Large intestine (tissue), 3 donors: ENCODE data around the gene ME1. TPM values are rescaled to one million over a fixed set of nuclear protein-coding genes. Genes with fewer than 3 reads are reported as not detected.

Source experiments
- DNase-seq, 2 donors: peaks; one replicate each; pipeline versions ENCODE4 v3.0.0 to v3.0.0-alpha.2; 2013
- H3K27ac ChIP-seq: one replicate; pipeline ENCODE4 v1.5.1; 2013; ENCODE audit warnings: low read length
- H3K27me3 ChIP-seq: 2 replicates; pipeline ENCODE4 v1.6.1; 2013; ENCODE audit warnings: low read length; ENCODE audit not compliant: control insufficient read depth, insufficient read depth
- H3K36me3 ChIP-seq: 2 replicates; pipeline ENCODE4 v1.6.1; 2013; ENCODE audit warnings: low read length; ENCODE audit not compliant: control insufficient read depth, insufficient read depth
- H3K4me1 ChIP-seq: one replicate; pipeline ENCODE4 v1.6.1; 2013; ENCODE audit warnings: low read length; ENCODE audit not compliant: control insufficient read depth, insufficient read depth
- H3K4me3 ChIP-seq: one replicate; pipeline ENCODE4 v1.5.1; 2013; ENCODE audit warnings: low read length
- H3K9me3 ChIP-seq: one replicate; pipeline ENCODE4 v1.6.1; 2013; ENCODE audit warnings: mild to moderate bottlenecking, low read depth, low read length, moderate library complexity; ENCODE audit not compliant: control insufficient read depth
- WGBS: methylation state at CpG from one replicate; pipeline ENCODE4 v1.1.5; 2013; ENCODE audit warnings: low lambda C conversion rate; ENCODE audit not compliant: insufficient coverage; 5-methylcytosine and 5-hydroxymethylcytosine counted together
- polyA plus RNA-seq: library from polyadenylated mRNA; unstranded; fragments of 120-200 nt; gene quantifications from one replicate; pipeline ENCODE4 v1.2.1, GENCODE V29; 2013

ME1 gene
- polyA plus RNA-seq, 1 donor, result 11.9 TPM

DNA sequence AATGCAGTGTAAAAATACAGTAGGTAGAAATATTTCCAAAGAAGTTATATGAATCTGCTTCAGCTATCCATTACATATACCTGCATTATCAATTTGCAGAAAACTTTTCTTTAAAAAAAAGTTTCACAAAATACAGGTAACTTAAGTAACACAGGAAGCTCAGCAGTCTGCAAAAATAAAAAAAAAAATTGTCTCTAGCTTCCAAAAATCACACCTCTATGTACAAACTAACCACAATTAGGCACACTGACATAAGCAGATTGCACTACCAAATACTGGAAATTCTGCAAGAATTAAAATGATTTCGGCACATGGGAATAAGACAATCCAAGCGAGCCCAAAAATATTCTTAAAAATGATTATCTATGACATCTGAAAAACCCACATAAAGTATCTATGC, 41.2 kb downstream of the ME1 start:
- WGBS, result 100% methylated on average over 1 of the region's 2 CpGs
- Histone ChIP-seq H3K36me3 (peaks cover 2% of the 10 kb centered on the region), H3K4me1 (no peaks in the 10 kb centered on the region), H3K27ac (no peak overlapping the region), H3K9me3 (no peaks in the 10 kb centered on the region), H3K27me3 (no peaks in the 10 kb centered on the region), H3K4me3 (no peak overlapping the region)
- DNase-seq, result no peak

DNA sequence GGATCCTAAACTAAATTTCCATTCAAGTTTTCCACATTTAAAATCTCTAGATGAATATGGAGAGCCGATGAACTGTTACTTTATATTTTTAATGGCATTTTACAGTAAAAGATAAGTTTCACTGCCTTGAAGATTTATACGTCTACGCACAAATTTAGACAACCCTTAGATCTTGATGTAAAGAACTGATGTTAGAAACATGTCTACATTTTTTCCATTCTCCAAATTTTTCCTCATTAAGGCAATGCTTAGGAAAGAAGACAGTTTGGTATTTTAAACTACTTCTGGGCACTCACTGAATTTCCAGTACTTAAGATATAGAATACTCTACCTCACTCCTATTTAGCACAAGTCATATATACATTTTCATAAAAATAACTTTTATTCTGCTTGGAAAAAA, 45.4 kb downstream of the ME1 start:
- DNase-seq, result no peak
- Histone ChIP-seq H3K4me1 (no peaks in the 10 kb centered on the region), H3K9me3 (no peaks in the 10 kb centered on the region), H3K4me3 (no peak overlapping the region), H3K27me3 (no peaks in the 10 kb centered on the region), H3K36me3 (no peaks in the 10 kb centered on the region), H3K27ac (no peak overlapping the region)
- 100% methylated on average over 1 of the region's 3 CpGs for WGBS

DNA sequence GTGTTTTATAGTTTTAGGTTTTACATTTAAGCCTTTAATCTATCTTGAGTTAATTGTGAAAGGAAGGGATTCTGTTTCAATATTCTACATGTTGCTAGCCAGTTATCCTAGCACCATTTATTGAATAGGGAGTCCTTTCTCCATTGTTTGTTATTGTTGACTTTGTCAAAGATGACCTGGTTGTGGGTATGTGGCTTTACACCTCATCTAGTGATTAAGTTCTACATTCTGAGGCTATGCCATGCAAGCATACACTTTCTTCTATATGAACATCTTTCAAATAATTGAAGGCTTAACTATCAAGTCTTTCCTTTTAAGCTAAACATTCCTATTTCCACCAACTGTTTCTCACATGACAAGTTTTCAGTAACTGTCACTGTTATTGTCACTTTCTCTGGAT, 46.1 kb downstream of the ME1 start:
- Histone ChIP-seq H3K36me3 (no peaks in the 10 kb centered on the region), H3K9me3 (no peaks in the 10 kb centered on the region), H3K27ac (no peak overlapping the region), H3K27me3 (no peaks in the 10 kb centered on the region), H3K4me3 (no peak overlapping the region), H3K4me1 (no peaks in the 10 kb centered on the region)
- no peak for DNase-seq

DNA sequence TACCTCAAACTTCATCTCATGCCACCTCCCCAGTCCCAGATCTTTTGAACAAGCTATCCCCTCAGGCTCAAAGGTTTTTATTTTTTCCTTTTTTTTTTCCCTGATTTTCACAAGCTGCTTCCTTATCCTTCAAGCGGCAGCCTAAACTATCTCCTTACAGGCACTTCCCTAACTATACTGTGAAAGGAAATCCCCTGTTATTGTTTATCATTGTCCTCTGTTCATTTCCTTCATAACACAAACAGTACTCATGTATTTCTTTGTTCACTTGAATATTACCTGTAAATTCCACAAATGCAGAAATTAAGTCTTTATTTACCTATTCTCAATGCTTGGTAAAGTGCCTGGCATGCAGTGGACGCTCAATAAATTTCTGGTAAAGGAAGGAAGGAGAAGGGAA, 48.9 kb downstream of the ME1 start:
- Histone ChIP-seq H3K9me3 (no peaks in the 10 kb centered on the region), H3K27me3 (no peaks in the 10 kb centered on the region), H3K27ac (no peak overlapping the region), H3K36me3 (no peaks in the 10 kb centered on the region), H3K4me1 (no peaks in the 10 kb centered on the region), H3K4me3 (no peak overlapping the region)
- no peak for DNase-seq
- WGBS, result 59% methylated on average over 2 of the region's 2 CpGs

DNA sequence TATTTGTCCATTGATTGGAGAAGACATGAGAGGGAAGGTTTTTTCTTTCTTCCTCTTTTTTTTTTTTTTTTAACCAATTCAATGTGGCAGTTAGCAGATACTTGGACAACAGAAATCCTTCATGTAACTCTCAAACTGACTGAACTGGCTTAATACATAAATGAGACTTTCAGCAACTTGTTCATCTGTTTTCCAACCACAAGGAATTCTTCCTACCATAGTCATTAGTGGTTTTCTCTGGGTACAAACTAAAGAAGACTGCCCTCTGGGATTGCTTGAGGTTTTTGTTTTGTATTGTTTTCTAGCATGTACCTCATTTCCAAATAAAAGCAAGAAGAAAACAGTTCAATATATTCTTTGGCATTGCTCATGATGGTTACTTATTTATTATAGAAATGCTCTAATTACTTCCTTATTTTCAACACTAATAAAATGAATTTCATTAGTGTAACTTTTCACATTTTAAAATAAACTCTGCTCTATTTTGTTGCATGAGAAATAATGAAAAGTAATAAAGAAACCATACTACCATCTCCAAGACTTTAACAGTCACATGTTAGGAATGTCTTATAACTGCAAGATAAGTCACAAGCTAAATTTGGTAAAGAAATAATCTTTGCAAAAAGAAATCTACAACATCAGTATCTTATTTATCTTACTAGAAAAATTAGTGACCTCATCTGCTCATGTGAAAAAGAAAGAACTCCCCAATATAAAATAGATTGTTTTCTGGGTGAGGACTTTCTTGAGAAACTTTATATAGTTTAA, 52.0 kb downstream of the ME1 start:
- Histone ChIP-seq H3K4me3 (no peak overlapping the region), H3K9me3 (no peaks in the 10 kb centered on the region), H3K4me1 (no peaks in the 10 kb centered on the region), H3K27me3 (no peaks in the 10 kb centered on the region), H3K27ac (no peak overlapping the region), H3K36me3 (no peaks in the 10 kb centered on the region)
- no peak for DNase-seq

DNA sequence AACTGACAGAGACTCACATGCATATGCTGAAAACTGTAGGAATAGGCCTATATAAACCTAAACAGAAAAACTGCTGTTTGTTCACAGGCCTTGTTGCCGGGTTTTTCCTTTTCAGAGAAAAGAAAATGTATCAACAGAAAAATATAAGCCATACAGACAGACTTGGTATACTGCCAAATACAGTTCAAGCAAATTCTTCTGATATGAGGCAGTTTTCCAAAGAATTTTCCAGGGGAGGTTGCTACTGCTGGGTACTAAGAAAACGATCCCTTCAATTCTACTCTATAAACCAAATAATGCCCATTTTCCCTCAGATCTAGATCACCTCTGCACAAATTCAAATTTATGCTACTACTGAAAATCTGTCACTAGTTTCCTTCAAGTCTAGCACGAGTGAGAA, 59.4 kb downstream of the ME1 start:
- DNase-seq, result no peak
- H3K27me3 ChIP-seq, result no peaks in the 10 kb centered on the region
- no peaks in the 10 kb centered on the region for H3K36me3 ChIP-seq
- no peak overlapping the region for H3K4me3 ChIP-seq
- WGBS, result 25% methylated on average over 1 of the region's 3 CpGs
- H3K9me3 ChIP-seq, result no peaks in the 10 kb centered on the region
- no peak overlapping the region for H3K27ac ChIP-seq
- no peaks in the 10 kb centered on the region for H3K4me1 ChIP-seq

DNA sequence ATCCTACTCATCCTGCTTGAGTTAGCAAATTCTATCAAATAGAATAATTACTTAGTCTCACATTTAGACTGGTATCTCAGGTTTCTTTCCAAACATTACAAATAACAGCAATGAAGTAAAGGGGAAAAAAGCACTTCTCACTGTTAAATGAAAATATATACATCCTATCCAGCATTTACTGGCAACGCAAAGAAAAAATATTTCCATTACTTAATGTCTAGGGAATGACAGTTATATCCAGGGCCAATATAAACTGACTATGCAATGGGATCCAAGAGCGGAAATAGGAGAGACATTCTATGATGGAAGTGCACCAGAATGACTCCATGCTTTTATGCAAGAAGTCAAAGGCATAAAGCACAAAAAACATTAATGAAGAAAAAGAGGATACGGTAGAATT, 60.3 kb downstream of the ME1 start:
- Histone ChIP-seq H3K9me3 (no peaks in the 10 kb centered on the region), H3K4me1 (no peaks in the 10 kb centered on the region), H3K36me3 (no peaks in the 10 kb centered on the region), H3K27ac (no peak overlapping the region), H3K4me3 (no peak overlapping the region), H3K27me3 (no peaks in the 10 kb centered on the region)
- peak; percentile 4 to 17 for DNase-seq
- WGBS, result no CpG with 5 or more reads among the region's 3 CpGs

DNA sequence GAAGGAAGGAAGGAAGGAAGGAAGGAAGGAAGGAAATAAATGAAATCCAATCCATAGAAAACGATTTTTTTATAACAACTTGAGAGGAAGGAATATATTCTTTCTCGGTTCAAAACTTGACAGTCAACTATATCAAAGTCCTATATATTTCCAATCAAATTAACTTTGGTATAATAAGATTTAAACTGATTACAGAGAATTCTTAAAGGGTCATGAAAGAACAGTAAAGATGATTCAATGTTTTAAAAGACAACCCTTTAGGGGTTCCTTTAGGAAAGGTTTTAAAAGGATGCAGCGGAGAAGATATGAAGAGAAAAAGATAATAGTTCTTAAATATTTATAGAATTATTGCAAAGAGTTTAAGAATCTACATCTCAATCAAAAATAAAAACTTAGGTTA, 61.2 kb downstream of the ME1 start:
- Histone ChIP-seq H3K9me3 (no peaks in the 10 kb centered on the region), H3K36me3 (no peaks in the 10 kb centered on the region), H3K4me1 (no peaks in the 10 kb centered on the region), H3K27ac (no peak overlapping the region), H3K27me3 (no peaks in the 10 kb centered on the region), H3K4me3 (no peak overlapping the region)
- DNase-seq, result no peak
- WGBS, result 92% methylated on average over 2 of the region's 3 CpGs

DNA sequence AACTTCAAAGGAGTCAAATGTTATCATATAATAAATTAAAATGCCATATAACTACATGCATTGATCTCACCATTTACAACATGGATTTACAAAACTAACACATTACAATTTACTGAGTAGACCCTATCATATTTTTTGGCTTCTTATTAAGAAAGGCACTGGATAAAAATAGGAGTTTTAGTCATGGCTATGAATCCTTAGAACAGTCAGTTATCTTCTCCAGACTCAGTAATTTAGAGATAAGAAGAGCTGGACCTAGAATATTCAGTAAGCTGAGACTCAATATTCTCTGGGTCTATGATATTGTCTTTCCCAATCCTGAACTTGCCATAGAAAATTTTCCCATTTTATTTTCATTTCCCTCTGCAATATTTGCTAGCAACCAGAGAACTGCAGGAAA, 62.3 kb downstream of the ME1 start:
- H3K4me3 ChIP-seq, result no peak overlapping the region
- no peak for DNase-seq
- H3K4me1 ChIP-seq, result no peaks in the 10 kb centered on the region
- H3K36me3 ChIP-seq, result no peaks in the 10 kb centered on the region
- no peaks in the 10 kb centered on the region for H3K27me3 ChIP-seq
- H3K27ac ChIP-seq, result no peak overlapping the region
- no peaks in the 10 kb centered on the region for H3K9me3 ChIP-seq

DNA sequence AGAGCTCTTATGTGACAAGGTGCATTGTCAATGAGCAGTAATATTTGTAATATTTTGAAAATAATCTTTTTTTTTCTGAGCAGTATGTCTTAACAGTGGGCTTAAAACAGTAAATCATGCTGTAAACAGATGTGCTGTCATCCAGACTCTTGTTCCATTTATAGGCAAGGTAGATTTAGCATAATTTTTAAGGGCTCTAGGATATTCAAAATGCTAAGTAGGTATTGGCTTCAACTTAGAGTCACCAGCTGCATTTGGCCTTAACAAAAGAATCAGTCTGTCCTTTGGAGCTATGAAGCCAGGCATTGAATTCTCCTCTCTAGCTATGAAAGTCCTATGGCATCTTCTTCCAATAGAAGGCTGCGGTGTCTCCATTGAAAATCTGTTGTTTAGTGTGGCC, 63.7 kb downstream of the ME1 start:
- Histone ChIP-seq H3K27ac (no peak overlapping the region), H3K36me3 (no peaks in the 10 kb centered on the region), H3K27me3 (no peaks in the 10 kb centered on the region), H3K9me3 (no peaks in the 10 kb centered on the region), H3K4me1 (no peaks in the 10 kb centered on the region), H3K4me3 (no peak overlapping the region)
- WGBS, result no CpG with 5 or more reads among the region's 1 CpG
- DNase-seq, result no peak

DNA sequence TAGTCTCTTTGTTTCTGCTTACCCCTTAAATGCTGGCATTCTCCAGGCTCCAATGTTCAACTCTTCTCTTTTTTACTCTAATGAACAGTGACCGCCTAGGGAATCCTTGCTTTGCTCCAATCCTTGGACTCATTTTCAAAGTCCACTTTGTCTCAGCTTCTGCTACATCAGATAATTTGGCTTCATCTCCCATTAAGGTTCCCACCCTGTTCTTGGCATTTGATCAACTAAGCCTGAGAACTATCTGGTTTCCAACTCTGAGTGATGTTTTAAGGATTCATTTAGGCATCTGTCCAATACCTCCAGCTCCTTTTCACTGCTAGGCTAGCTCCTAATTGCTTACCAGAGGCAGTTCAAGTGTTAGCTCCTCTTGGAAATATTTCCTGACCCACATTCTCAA, 64.9 kb downstream of the ME1 start:
- WGBS, result no CpG with 5 or more reads among the region's 1 CpG
- Histone ChIP-seq H3K4me3 (no peak overlapping the region), H3K4me1 (no peaks in the 10 kb centered on the region), H3K27ac (no peak overlapping the region), H3K36me3 (no peaks in the 10 kb centered on the region), H3K27me3 (no peaks in the 10 kb centered on the region), H3K9me3 (no peaks in the 10 kb centered on the region)
- peak; percentile 4 to 39 for DNase-seq
